NCI-H510A treated with DMSO at 0.1 percent for 48 hours (cell line): ENCODE data around the gene TMEM126B.
"Not testable (repeated sequence)": the region's sequence is repeated elsewhere in the genome, so short reads cannot be mapped to it uniquely, and the experiment has no call there.

Experiments
- DNase-seq: peaks from one replicate; lab custom pipeline; 2025; lab: John Stamatoyannopoulos, UW

TMEM126B gene

GRCh38 chr11:85647604-85648299, 19.4 kb downstream of the TMEM126B start, which contains the start of gene TMEM126A:
Gene TMEM126A, plus strand, starts transcription at chr11:85647967. Its CDS starts 2,289 bp downstream, at chr11:85650256.
- DNase-seq, result peak; percentile 92

GRCh38 chr11:85651118-85651517, 22.7 kb downstream of the TMEM126B start:
- no peak for DNase-seq

GRCh38 chr11:85652786-85653447, 24.5 kb downstream of the TMEM126B start:
- DNase-seq, result no peak

DNA sequence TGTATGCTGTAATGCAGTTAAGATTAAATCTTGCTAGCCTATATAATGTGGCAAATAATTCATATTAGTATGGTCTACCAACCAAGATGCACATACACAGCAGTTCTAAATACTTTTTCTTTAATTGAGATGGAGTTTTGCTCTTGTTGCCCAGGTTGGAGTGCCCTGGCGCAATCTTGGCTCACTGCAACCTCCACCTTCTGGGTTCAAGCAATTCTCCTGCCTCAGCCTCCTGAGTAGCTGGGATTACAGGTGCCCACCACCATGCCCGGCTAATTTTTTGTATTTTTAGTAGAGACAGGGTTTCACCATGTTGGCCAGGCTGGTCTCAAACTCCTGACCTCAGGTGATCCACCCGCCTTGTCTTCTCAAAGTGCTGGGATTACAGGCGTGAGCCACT, 25.9 kb downstream of the TMEM126B start:
- DNase-seq, result not testable (repeated sequence)

DNA sequence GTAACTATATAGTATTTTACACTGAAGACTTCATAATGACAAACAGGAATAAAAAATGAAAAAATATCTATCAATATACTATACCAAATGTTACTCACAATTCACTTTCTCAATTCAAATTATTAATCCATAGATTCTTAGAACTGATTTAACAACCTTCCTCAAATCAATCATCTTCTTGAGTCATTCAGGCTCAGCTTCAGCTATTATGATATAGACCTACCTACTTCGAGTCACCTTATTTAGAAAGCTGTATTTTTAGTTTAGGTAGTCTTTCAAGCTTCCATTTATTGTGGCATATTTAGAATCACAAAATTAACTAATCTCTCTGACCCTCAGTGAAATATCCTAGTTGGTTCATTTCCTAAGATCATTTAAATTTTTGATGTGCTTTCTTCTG, 28.4 kb downstream of the TMEM126B start:
- no peak for DNase-seq

GRCh38 chr11:85658180-85658579, 29.8 kb downstream of the TMEM126B start:
- DNase-seq, result no peak

GRCh38 chr11:85661972-85662664, 33.7 kb downstream of the TMEM126B start:
- no peak for DNase-seq

- no peak for DNase-seq
Measured at GRCh38 chr11:85663080-85663752, 34.8 kb downstream of the TMEM126B start.

DNA sequence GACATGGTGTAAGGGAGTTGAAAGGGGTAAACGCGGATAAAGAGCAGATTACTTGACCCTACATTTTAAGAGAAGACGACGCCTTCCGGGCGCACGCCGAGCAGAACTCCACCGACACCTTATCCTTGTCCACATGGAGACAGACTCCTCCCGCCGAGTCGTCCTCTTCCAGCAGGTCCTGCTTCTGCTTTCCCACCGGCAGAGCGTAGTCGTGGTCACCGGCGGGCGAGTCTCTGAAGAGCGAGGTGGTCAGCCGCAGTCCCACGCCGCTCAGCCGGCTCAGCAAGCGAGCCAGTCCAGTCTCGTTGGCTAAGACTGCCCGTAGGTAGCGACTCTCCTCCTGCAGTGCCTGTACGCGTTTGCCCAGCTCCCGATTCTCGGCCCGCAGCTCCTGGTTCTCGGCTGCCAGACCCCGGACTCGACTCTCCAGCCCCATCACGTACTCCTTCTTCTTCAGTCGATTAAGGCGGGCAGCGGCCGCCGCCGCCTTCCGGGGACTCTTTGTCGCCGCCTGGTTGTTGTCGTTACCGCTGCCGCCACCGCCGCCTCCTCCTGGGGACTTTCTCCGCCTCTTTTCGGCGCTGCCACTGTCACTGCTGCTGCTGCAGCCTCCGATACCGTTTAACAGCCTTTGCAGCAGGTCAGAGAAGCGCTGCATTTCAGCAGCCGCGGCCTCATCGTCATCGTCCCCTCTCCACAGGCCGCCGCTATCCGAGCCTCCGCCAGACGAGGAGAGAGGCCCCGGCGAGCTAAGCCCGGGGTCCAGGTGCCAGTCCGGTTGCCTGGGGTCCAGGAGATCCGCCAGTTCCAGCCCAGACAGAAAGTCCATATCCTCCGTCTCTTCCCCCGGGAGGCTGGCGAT, 35.6 kb downstream of the TMEM126B start:
- DNase-seq, result peak; percentile 63

GRCh38 chr11:85664615-85665481, 36.5 kb downstream of the TMEM126B start, which contains the start of gene CREBZF:
Gene CREBZF, minus strand, starts transcription at chr11:85665129. Its CDS starts 254 bp downstream, at chr11:85664875.
- DNase-seq, result peak; percentile 96

GRCh38 chr11:85665733-85666132, 37.3 kb downstream of the TMEM126B start:
- no peak for DNase-seq

- DNase-seq, result no peak
Measured at GRCh38 chr11:85666687-85667086, 38.3 kb downstream of the TMEM126B start.

- DNase-seq, result no peak
Measured at GRCh38 chr11:85668157-85668556, 39.8 kb downstream of the TMEM126B start.

- not testable (repeated sequence) for DNase-seq
Measured at GRCh38 chr11:85670949-85671663, 42.7 kb downstream of the TMEM126B start.

GRCh38 chr11:85672105-85672902, 43.9 kb downstream of the TMEM126B start:
- DNase-seq, result no peak

DNA sequence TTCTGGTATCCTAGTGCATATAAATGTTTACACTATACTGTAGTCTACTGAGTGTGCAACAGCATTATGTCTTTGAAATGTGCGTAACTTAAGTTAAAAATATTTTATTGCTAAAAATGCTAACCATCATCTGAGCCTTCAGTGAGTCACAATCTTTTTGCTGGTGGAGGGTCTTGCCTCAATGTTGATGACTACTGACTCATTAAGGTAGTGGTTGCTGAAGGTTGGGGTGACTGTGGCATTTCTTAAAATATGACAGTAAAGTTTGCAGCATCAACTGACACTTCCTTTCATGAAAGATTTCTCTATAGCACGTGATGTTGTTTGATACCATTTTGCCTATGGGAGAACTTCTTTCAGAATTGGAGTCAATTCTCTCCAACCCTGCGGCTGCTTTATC, 45.0 kb downstream of the TMEM126B start:
- DNase-seq, result no peak

DNA sequence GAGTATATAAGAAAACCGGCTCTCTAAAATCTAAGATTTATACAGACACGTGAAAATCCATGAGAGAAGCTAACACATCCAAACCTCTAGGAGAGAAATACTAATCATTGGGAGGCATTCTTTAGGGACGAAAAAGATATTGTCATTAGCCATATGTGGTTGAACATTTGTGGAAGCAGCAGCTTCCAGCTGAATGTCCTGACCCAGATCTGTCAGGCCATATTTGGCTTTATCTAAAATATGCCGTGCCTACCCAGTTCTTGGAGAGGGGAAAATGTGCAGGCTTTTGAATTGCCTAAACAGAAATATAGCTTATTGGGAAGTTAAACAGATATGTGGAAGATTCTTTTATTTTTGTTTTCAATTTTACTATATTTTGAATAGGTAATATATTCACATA, 51.2 kb downstream of the TMEM126B start:
- DNase-seq, result no peak

DNA sequence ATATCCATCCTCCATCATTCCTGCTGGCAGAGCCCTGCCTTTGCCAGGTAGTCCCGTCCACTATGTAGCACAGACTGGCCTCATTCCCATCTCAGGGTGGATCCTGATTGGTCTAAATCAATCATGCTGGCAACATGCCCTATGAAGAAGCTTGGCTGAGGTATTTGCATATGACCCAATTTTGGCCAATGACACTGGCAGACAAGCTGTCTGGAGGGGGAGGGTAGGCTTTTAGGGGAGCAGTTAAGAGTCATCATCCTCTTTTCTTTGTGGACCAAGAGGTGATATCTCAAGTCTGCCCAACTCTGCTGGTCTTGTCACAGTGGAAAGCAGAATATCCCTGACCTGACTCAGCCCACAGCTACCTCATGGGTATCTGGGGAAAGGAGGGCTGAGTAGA, 52.5 kb downstream of the TMEM126B start:
- no peak for DNase-seq
